ENCODE results near the gene DBX1. TPM values are rescaled to one million over a fixed set of nuclear protein-coding genes. Genes with fewer than 3 reads are reported as not detected.

DBX1 gene
- total and polyA plus RNA-seq, 2 of the 13 experiments (the other 11 are each of a cell fraction or from before 2014, with no cell fraction given) = not detected

DNA sequence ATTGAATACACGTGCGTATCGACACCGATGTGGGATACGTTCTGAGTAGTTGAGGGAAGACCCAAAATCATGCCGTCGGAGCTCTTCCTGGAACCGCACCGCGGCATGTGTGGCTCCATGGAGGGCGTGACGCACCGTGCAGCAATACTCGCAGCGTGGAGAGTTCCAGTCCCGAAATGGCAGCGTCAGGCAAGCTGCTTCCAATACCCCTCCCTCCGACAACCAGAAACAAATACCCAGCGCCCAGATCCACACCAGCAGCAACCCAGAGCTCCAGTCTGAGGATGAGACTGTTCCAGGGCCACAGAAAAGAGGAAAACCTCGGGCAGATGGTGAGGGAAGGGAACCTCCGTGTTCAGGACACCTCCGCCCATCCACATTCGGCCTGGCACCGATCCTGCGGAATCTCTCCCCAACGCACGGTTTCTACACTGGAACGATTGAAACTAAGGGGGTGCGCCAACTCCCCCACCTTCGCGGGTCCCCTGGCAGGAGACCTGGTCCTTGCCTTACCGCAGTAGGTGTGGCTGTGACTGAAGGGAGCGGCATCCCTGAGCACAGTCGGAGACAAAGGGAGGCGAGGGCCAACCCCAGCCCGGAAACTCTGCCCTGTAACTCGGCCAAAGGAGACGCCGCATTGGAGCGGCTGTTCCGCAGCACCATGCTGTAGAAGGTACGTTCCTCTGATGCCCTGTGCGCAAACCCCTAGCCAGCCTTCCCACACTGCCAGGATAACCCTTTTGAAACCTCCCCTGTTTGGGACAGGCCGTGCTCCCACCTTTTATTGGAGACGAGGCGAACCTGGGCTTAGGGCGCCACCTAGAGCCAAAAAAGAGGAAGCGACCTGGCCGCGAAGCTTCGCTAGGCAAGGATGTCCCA, 28.2 kb downstream of the DBX1 start (continued):
- TF ChIP-seq ZNF687 (CRISPR knock-in tag; IDR thresholded peaks at IDR 0.05) = peak; percentile 53
- TF ChIP-seq NPAS2 (CRISPR knock-in tag; IDR thresholded peaks at IDR 0.05; ENCODE audit: borderline replicate concordance) = no peak
- TF ChIP-seq ZNF263 (CRISPR knock-in tag; IDR thresholded peaks at IDR 0.05) = peak; percentile 91
- TF ChIP-seq ZFP36 (IDR thresholded peaks at IDR 0.05; ENCODE audit: borderline replicate concordance, low read depth, low read length, partially characterized antibody) = no peak
- peak; percentile 29 for TF ChIP-seq IKZF4 (CRISPR knock-in tag; IDR thresholded peaks at IDR 0.05; ENCODE audit: borderline replicate concordance, low read depth, not compliant biosample characterization)
- TF ChIP-seq, protein P1, sequence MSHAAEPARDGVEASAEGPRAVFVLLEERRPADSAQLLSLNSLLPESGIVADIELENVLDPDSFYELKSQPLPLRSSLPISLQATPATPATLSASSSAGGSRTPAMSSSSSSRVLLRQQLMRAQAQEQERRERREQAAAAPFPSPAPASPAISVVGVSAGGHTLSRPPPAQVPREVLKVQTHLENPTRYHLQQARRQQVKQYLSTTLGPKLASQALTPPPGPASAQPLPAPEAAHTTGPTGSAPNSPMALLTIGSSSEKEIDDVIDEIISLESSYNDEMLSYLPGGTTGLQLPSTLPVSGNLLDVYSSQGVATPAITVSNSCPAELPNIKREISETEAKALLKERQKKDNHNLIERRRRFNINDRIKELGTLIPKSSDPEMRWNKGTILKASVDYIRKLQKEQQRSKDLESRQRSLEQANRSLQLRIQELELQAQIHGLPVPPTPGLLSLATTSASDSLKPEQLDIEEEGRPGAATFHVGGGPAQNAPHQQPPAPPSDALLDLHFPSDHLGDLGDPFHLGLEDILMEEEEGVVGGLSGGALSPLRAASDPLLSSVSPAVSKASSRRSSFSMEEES (CRISPR knock-in tag; IDR thresholded peaks at IDR 0.05) = peak; percentile 23; the same call in 1 of the 2 replicates
- 0 out of 2 replicates have a peak, but pooled peaks have one; percentile 32 for TF ChIP-seq ZNF501 (CRISPR knock-in tag; IDR thresholded peaks at IDR 0.05)
- no peak for TF ChIP-seq ZNF337 (CRISPR knock-in tag; IDR thresholded peaks at IDR 0.05; ENCODE audit: borderline replicate concordance, low read depth)
- TF ChIP-seq, protein P2, sequence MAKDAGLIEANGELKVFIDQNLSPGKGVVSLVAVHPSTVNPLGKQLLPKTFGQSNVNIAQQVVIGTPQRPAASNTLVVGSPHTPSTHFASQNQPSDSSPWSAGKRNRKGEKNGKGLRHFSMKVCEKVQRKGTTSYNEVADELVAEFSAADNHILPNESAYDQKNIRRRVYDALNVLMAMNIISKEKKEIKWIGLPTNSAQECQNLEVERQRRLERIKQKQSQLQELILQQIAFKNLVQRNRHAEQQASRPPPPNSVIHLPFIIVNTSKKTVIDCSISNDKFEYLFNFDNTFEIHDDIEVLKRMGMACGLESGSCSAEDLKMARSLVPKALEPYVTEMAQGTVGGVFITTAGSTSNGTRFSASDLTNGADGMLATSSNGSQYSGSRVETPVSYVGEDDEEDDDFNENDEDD (CRISPR knock-in tag; IDR thresholded peaks at IDR 0.05; ENCODE audit: borderline replicate concordance) = no peak
- no peak for TF ChIP-seq ZMYM3 (CRISPR knock-in tag; IDR thresholded peaks at IDR 0.05)

Measured in HepG2 (cell line).